ENCODE data around the gene PI4KB. TPM values are rescaled to one million over a fixed set of nuclear protein-coding genes. Genes with fewer than 3 reads are reported as not detected.

The PI4KB gene
- total RNA-seq, 1 donor from 2014 or later: 54.7 TPM

GRCh38 chr1:151312411-151312810 lies 14.8 kb downstream of the PI4KB start:
- H3K27ac Mint-ChIP-seq (ENCODE audit: unreplicated experiment): peak overlapping the region; percentile 97
- no peaks in the 10 kb centered on the region for H3K9me3 Mint-ChIP-seq (ENCODE audit: low read depth)
- peaks cover 23% of the 10 kb centered on the region for H3K36me3 Mint-ChIP-seq (ENCODE audit: low read depth)
- DNase-seq (ENCODE audit: low spot score): no peak
- TF ChIP-seq, protein P1, sequence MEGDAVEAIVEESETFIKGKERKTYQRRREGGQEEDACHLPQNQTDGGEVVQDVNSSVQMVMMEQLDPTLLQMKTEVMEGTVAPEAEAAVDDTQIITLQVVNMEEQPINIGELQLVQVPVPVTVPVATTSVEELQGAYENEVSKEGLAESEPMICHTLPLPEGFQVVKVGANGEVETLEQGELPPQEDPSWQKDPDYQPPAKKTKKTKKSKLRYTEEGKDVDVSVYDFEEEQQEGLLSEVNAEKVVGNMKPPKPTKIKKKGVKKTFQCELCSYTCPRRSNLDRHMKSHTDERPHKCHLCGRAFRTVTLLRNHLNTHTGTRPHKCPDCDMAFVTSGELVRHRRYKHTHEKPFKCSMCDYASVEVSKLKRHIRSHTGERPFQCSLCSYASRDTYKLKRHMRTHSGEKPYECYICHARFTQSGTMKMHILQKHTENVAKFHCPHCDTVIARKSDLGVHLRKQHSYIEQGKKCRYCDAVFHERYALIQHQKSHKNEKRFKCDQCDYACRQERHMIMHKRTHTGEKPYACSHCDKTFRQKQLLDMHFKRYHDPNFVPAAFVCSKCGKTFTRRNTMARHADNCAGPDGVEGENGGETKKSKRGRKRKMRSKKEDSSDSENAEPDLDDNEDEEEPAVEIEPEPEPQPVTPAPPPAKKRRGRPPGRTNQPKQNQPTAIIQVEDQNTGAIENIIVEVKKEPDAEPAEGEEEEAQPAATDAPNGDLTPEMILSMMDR (IDR thresholded peaks at IDR 0.05): no peak
- H3K4me3 Mint-ChIP-seq (ENCODE audit: unreplicated experiment): no peak overlapping the region
- no peaks in the 10 kb centered on the region for H3K27me3 Mint-ChIP-seq (ENCODE audit: low read depth)
- peaks cover 69% of the 10 kb centered on the region for H3K4me1 Mint-ChIP-seq (ENCODE audit: low read depth)

- TF ChIP-seq, protein P1 (IDR thresholded peaks at IDR 0.05): no peak
- peak overlapping the region; percentile 3 for H3K4me3 Mint-ChIP-seq (ENCODE audit: unreplicated experiment)
- H3K4me1 Mint-ChIP-seq (ENCODE audit: low read depth): peaks cover 69% of the 10 kb centered on the region
- no peaks in the 10 kb centered on the region for H3K9me3 Mint-ChIP-seq (ENCODE audit: low read depth)
- H3K27ac Mint-ChIP-seq (ENCODE audit: unreplicated experiment): peak overlapping the region; percentile 97
- peaks cover 27% of the 10 kb centered on the region for H3K36me3 Mint-ChIP-seq (ENCODE audit: low read depth)
- H3K27me3 Mint-ChIP-seq (ENCODE audit: low read depth): no peaks in the 10 kb centered on the region
- DNase-seq (ENCODE audit: low spot score): no peak
These were observed 15.5 kb downstream of the PI4KB start for GRCh38 chr1:151311589-151312331.

DNA sequence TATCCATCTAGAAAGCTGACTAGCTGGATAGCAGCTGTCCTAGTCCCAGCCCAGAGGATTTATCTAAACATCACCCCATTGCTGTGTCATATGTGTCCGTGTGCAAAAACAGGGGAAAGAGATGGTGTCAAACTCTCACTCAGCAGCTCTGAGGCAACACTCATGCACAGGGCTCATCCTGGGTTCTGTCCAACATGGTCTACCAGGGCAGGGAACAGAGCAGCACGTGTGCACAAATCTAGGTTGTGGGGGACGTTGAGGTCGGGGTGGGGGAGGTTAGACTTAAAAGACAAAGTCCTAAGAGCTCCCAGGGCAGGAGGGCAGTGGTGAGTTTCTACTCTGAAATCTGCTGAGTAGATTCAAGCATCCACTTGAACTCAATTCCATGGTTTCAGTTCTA lies 16.2 kb downstream of the PI4KB start:
- TF ChIP-seq, protein P1 (IDR thresholded peaks at IDR 0.05): no peak
- Mint-ChIP-seq H3K4me3 (ENCODE audit: unreplicated experiment) (no peak overlapping the region), H3K4me1 (ENCODE audit: low read depth) (peaks cover 69% of the 10 kb centered on the region), H3K27me3 (ENCODE audit: low read depth) (no peaks in the 10 kb centered on the region), H3K36me3 (ENCODE audit: low read depth) (peaks cover 22% of the 10 kb centered on the region), H3K27ac (ENCODE audit: unreplicated experiment) (peak overlapping the region; percentile 97), H3K9me3 (ENCODE audit: low read depth) (no peaks in the 10 kb centered on the region)
- no peak for DNase-seq (ENCODE audit: low spot score)

- Mint-ChIP-seq H3K36me3 (ENCODE audit: low read depth) (peaks cover 26% of the 10 kb centered on the region), H3K4me1 (ENCODE audit: low read depth) (peaks cover 61% of the 10 kb centered on the region), H3K27me3 (ENCODE audit: low read depth) (no peaks in the 10 kb centered on the region), H3K27ac (ENCODE audit: unreplicated experiment) (peak overlapping the region; percentile 97), H3K9me3 (ENCODE audit: low read depth) (no peaks in the 10 kb centered on the region), H3K4me3 (ENCODE audit: unreplicated experiment) (peak overlapping the region; percentile 40)
- no peak for DNase-seq (ENCODE audit: low spot score)
- TF ChIP-seq, protein P1 (IDR thresholded peaks at IDR 0.05): no peak
These were observed 17.3 kb downstream of the PI4KB start for GRCh38 chr1:151309811-151310323.

- TF ChIP-seq, protein P1 (IDR thresholded peaks at IDR 0.05): no peak
- H3K36me3 Mint-ChIP-seq (ENCODE audit: low read depth): peaks cover 31% of the 10 kb centered on the region
- H3K4me1 Mint-ChIP-seq (ENCODE audit: low read depth): no peaks in the 10 kb centered on the region
- no peak overlapping the region for H3K4me3 Mint-ChIP-seq (ENCODE audit: unreplicated experiment)
- no peak overlapping the region for H3K27ac Mint-ChIP-seq (ENCODE audit: unreplicated experiment)
- H3K27me3 Mint-ChIP-seq (ENCODE audit: low read depth): no peaks in the 10 kb centered on the region
- DNase-seq (ENCODE audit: low spot score): peak; percentile 12
- H3K9me3 Mint-ChIP-seq (ENCODE audit: low read depth): no peaks in the 10 kb centered on the region
These were observed 32.3 kb downstream of the PI4KB start for GRCh38 chr1:151294742-151295462.

Data from chondrocyte (in vitro differentiated cells).